GM12891 (cell line): ENCODE results near the gene HLA-C.
A peak's percentile ranks its signal among the peaks of the same experiment; 100 is the strongest.

Experiments
- POLR2A ChIP-seq: IDR thresholded peaks from 2 replicates; pipeline ENCODE4 v1.6.1; 2011; ENCODE audit warnings: low read depth, low read length, control low read depth
- TAF1 ChIP-seq: IDR thresholded peaks from 2 replicates; pipeline ENCODE4 v1.6.1; 2011; ENCODE audit warnings: low read depth, low read length, control low read depth

GRCh38 chr6:31267651-31268368 lies 4.1 kb downstream of the HLA-C start:
- TF ChIP-seq TAF1 (no peak), POLR2A (peak; percentile 95)
